Esophagus (tissue), 2 donors: ENCODE data around the gene GALNT1. TPM values are rescaled to one million over a fixed set of nuclear protein-coding genes. Genes with fewer than 3 reads are reported as not detected.
"Not testable (repeated sequence)": the region's sequence is repeated elsewhere in the genome, so short reads cannot be mapped to it uniquely, and the experiment has no call there.

ENCODE experiments used
- H3K27ac ChIP-seq, 2 donors: one replicate each; pipeline ENCODE4 v1.5.1; 2013; ENCODE audit warnings: low read depth in 2 of 2, mild to moderate bottlenecking in 2 of 2, inconsistent platforms in 1 of 2, low read length in 1 of 2, moderate library complexity in 1 of 2
- H3K27me3 ChIP-seq, 2 donors: one replicate each; pipeline ENCODE4 v1.6.1; 2013; ENCODE audit warnings: low read length in 2 of 2, control low read depth in 1 of 2, mild to moderate bottlenecking in 1 of 2; ENCODE audit not compliant: insufficient read depth in 2 of 2, control insufficient read depth in 1 of 2
- H3K36me3 ChIP-seq, 2 donors: one replicate each; pipeline ENCODE4 v1.6.1; 2013; ENCODE audit warnings: low read length in 1 of 2; ENCODE audit not compliant: control insufficient read depth in 2 of 2, insufficient read depth in 2 of 2
- H3K4me1 ChIP-seq, 2 donors: one replicate each; pipeline ENCODE4 v1.6.1; 2013; ENCODE audit warnings: low read length in 1 of 2; ENCODE audit not compliant: control insufficient read depth in 2 of 2, insufficient read depth in 2 of 2
- H3K4me3 ChIP-seq, 2 donors: one replicate each; pipeline ENCODE4 v1.5.1; 2013; ENCODE audit warnings: low read length in 2 of 2, mild to moderate bottlenecking in 2 of 2, low read depth in 1 of 2, moderate library complexity in 1 of 2
- H3K9me3 ChIP-seq, 2 donors: one replicate each; pipeline ENCODE4 v1.6.1; 2013; ENCODE audit warnings: mild to moderate bottlenecking in 2 of 2, low read depth in 1 of 2, low read length in 1 of 2, moderate library complexity in 1 of 2; ENCODE audit not compliant: control insufficient read depth in 2 of 2, insufficient read depth in 1 of 2
- whole genome bisulfite sequencing, 2 donors: extraction: QIAGEN DNeasy Blood & Tissue Kit; methylation state at CpG; one replicate each; pipeline ENCODE4 v1.1.7; 2013; 5-methylcytosine and 5-hydroxymethylcytosine counted together
- polyA plus RNA-seq, 2 donors: library from polyadenylated mRNA; stranded (reverse); fragments of 200-250 nt; gene quantifications; one replicate each; pipeline ENCODE4 v1.2.3, GENCODE V29; 2013
- donor health status: healthy with polysubstance abuse.
- donor health status: Bipolar disorder and iron deficiency.

The GALNT1 gene
- polyA plus RNA-seq, 2 donors = 37.5 to 37.7 TPM

- no peaks in the 10 kb centered on the region for H3K4me1 ChIP-seq
- H3K9me3 ChIP-seq = no peaks in the 10 kb centered on the region
- H3K4me3 ChIP-seq = no peak overlapping the region
- WGBS, 2 donors = 90 to 91% methylated on average over 4 of the region's 4 CpGs
- no peaks in the 10 kb centered on the region for H3K36me3 ChIP-seq
- H3K27me3 ChIP-seq = no peaks in the 10 kb centered on the region
- no peak overlapping the region for H3K27ac ChIP-seq
Observed at GRCh38 chr18:35566019-35566418, 15.5 kb upstream of the GALNT1 start.

- H3K27me3 ChIP-seq = no peaks in the 10 kb centered on the region
- no peaks in the 10 kb centered on the region for H3K9me3 ChIP-seq
- no peak overlapping the region for H3K4me3 ChIP-seq
- H3K27ac ChIP-seq = no peak overlapping the region
- WGBS, 2 donors = 43 to 50% methylated on average over 2 of the region's 2 CpGs
- no peaks in the 10 kb centered on the region for H3K36me3 ChIP-seq
- H3K4me1 ChIP-seq = no peaks in the 10 kb centered on the region
Observed at GRCh38 chr18:35570182-35570581, 11.4 kb upstream of the GALNT1 start.

GRCh38 chr18:35571138-35571537, 10.4 kb upstream of the GALNT1 start:
- H3K36me3 ChIP-seq = no peaks in the 10 kb centered on the region
- H3K27me3 ChIP-seq = no peaks in the 10 kb centered on the region
- no peak overlapping the region for H3K27ac ChIP-seq
- no peaks in the 10 kb centered on the region for H3K4me1 ChIP-seq
- H3K4me3 ChIP-seq = no peak overlapping the region
- H3K9me3 ChIP-seq = no peaks in the 10 kb centered on the region
- 65 to 69% methylated on average over 1 of the region's 1 CpG for WGBS, 2 donors

- H3K36me3 ChIP-seq = no peaks in the 10 kb centered on the region
- H3K27me3 ChIP-seq = no peaks in the 10 kb centered on the region
- 78 to 79% methylated on average over 6 of the region's 6 CpGs for WGBS, 2 donors
- no peaks in the 10 kb centered on the region for H3K9me3 ChIP-seq
- H3K27ac ChIP-seq = no peak overlapping the region
- H3K4me1 ChIP-seq = no peaks in the 10 kb centered on the region
- no peak overlapping the region for H3K4me3 ChIP-seq
Observed at GRCh38 chr18:35572644-35573043, 8.9 kb upstream of the GALNT1 start.

- 74 to 84% methylated on average over 2 of the region's 2 CpGs for WGBS, 2 donors
- H3K9me3 ChIP-seq = no peaks in the 10 kb centered on the region
- H3K4me1 ChIP-seq = no peaks in the 10 kb centered on the region
- H3K27ac ChIP-seq = no peak overlapping the region
- no peak overlapping the region for H3K4me3 ChIP-seq
- H3K36me3 ChIP-seq = no peaks in the 10 kb centered on the region
- H3K27me3 ChIP-seq = no peaks in the 10 kb centered on the region
Observed at GRCh38 chr18:35573531-35573930, 8.0 kb upstream of the GALNT1 start.

GRCh38 chr18:35576240-35576845, 5.2 kb upstream of the GALNT1 start:
- H3K9me3 ChIP-seq, H3K4me1 ChIP-seq, H3K27me3 ChIP-seq, H3K4me3 ChIP-seq, H3K27ac ChIP-seq, H3K36me3 ChIP-seq: not testable (repeated sequence)
- 92 to 94% methylated on average over 6 of the region's 6 CpGs for WGBS, 2 donors

GRCh38 chr18:35577045-35577848, 4.3 kb upstream of the GALNT1 start:
- Histone ChIP-seq H3K27ac (no peak overlapping the region), H3K27me3 (no peaks in the 10 kb centered on the region), H3K4me3 (no peak overlapping the region), H3K4me1 (no peaks in the 10 kb centered on the region), H3K9me3 (no peaks in the 10 kb centered on the region), H3K36me3 (no peaks in the 10 kb centered on the region)
- 85 to 87% methylated on average over 8 of the region's 8 CpGs for WGBS, 2 donors

GRCh38 chr18:35578481-35578880, 3.1 kb upstream of the GALNT1 start:
- H3K4me3 ChIP-seq = no peak overlapping the region
- H3K4me1 ChIP-seq = peaks cover 0 to 2% of the 10 kb centered on the region in 2 donors
- H3K36me3 ChIP-seq = no peaks in the 10 kb centered on the region
- no peaks in the 10 kb centered on the region for H3K27me3 ChIP-seq
- no peaks in the 10 kb centered on the region for H3K9me3 ChIP-seq
- H3K27ac ChIP-seq = no peak overlapping the region
- 44 to 59% methylated on average over 1 of the region's 1 CpG for WGBS, 2 donors

- no peak overlapping the region for H3K4me3 ChIP-seq
- H3K36me3 ChIP-seq = no peaks in the 10 kb centered on the region
- no peaks in the 10 kb centered on the region for H3K27me3 ChIP-seq
- peaks cover 0 to 2% of the 10 kb centered on the region in 2 donors for H3K4me1 ChIP-seq
- H3K9me3 ChIP-seq = no peaks in the 10 kb centered on the region
- WGBS, 2 donors = 84 to 93% methylated on average over 4 of the region's 4 CpGs
- no peak overlapping the region for H3K27ac ChIP-seq
Observed at GRCh38 chr18:35578936-35579335, 2.6 kb upstream of the GALNT1 start.
